ENCODE measurements around the gene IQSEC3.

- TF ChIP-seq CTCF (IDR thresholded peaks at IDR 0.05) (no peak), POLR2A (IDR thresholded peaks at IDR 0.05) (no peak)
Measured at GRCh38 chr12:193261-193660, 126.7 kb downstream of the IQSEC3 start.

All from body of pancreas (tissue), 4 donors.